ENCODE data around the gene TP53TG5. TPM values are rescaled to one million over a fixed set of nuclear protein-coding genes. Genes with fewer than 3 reads are reported as not detected.

Gene TP53TG5
- total and polyA plus RNA-seq, 3 experiments from 2014 or later, result not detected

DNA sequence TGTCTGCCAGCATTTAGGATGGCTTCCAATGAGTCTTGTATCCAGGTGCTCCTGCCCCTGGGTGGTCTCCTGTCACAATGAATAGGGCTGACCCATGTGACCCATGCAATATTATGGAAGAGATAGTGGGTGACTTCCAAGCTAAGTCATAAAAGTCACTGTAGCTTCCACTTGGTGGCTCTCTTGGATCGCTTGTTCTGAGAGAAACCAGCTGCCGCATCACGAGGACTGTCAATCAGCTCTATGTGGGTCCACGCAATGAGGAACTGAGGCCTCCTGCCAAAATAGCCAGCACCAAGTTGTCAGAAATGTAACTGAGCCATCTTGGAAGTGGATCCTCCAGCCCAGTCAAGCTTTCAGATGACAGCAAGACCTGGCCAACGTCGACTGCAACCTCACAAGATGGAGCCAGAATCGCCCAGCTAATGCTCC is 55.2 kb downstream of the TP53TG5 start:
- Mint-ChIP-seq H3K4me1 (peaks cover 20 to 25% (median 22%) of the 10 kb centered on the region in 3 donors), H3K4me3 (no peak overlapping the region), H3K36me3 (no peaks in the 10 kb centered on the region), H3K9me3 (no peaks in the 10 kb centered on the region), H3K27me3 (no peaks in the 10 kb centered on the region), H3K27ac (peak overlapping the region in 1 of 8 donors; percentile 89)
- H3K4me3 ChIP-seq (ENCODE audit: low read length), result no peak overlapping the region
- POLR2A ChIA-PET, result no interaction called here
- CTCF ChIA-PET, result interaction anchor here (1.3 to 9.9 kb wide), 7 partner anchors 11 to 447 kb away, joined by 3 to 81 read pairs (median 7); partner anchors contain the start of gene SDC4
- no peaks in the 10 kb centered on the region for H3K9me3 ChIP-seq (ENCODE audit: low read length)
- H3K27ac ChIP-seq (ENCODE audit: low read depth, low read length), result no peak overlapping the region
- no peak for DNase-seq
- H3K36me3 ChIP-seq (ENCODE audit: insufficient read depth, low read length), result no peaks in the 10 kb centered on the region
- peaks cover 26% of the 10 kb centered on the region for H3K4me1 ChIP-seq (ENCODE audit: insufficient read depth, low read length)
- H3K27me3 ChIP-seq (ENCODE audit: insufficient read depth, low read length, poor library complexity, severe bottlenecking), result no peaks in the 10 kb centered on the region

Other genes starting within 250 kb of the TP53TG5 start
- under 1 TPM in 1 of 2 experiments, not detected in 1; 0.42 TPM for gene PI3, start 203.4 kb downstream of the TP53TG5 start, total RNA-seq
- gene PI3, start 203.4 kb downstream of the TP53TG5 start, polyA plus RNA-seq, result not detected
- not detected for gene SEMG1, start 171.3 kb downstream of the TP53TG5 start, total RNA-seq
- gene SEMG1, start 171.3 kb downstream of the TP53TG5 start, polyA plus RNA-seq, result not detected
- not detected for gene SEMG2, start 157.0 kb downstream of the TP53TG5 start, total RNA-seq
- not detected for gene SEMG2, start 157.0 kb downstream of the TP53TG5 start, polyA plus RNA-seq
- gene SLPI, start 123.8 kb downstream of the TP53TG5 start, total RNA-seq, result not detected
- not detected for gene SLPI, start 123.8 kb downstream of the TP53TG5 start, polyA plus RNA-seq
- gene RBPJL, start 71.5 kb downstream of the TP53TG5 start, total RNA-seq, result not detected
- not detected for gene RBPJL, start 71.5 kb downstream of the TP53TG5 start, polyA plus RNA-seq
- gene MATN4, start 70.0 kb downstream of the TP53TG5 start, total RNA-seq, result under 1 TPM in 1 of 2 experiments, not detected in 1; 0.22 TPM
- gene MATN4, start 70.0 kb downstream of the TP53TG5 start, polyA plus RNA-seq, result not detected
- 10 to 100 TPM; 91.3 to 98.1 TPM for gene SDC4, start 29.9 kb downstream of the TP53TG5 start, total RNA-seq
- 1.5 TPM for gene SDC4, start 29.9 kb downstream of the TP53TG5 start, polyA plus RNA-seq
- gene SYS1, start 15.2 kb downstream of the TP53TG5 start, total RNA-seq, result 10 to 100 TPM; 48.3 to 54.0 TPM
- gene SYS1, start 15.2 kb downstream of the TP53TG5 start, polyA plus RNA-seq, result 40.1 TPM
- gene DBNDD2, start 30.0 kb upstream of the TP53TG5 start, total RNA-seq, result 10 to 100 TPM; 11.3 to 12.6 TPM
- 15.2 TPM for gene DBNDD2, start 30.0 kb upstream of the TP53TG5 start, polyA plus RNA-seq
- 10 to 100 TPM; 76.3 to 76.4 TPM for gene PIGT, start 37.8 kb upstream of the TP53TG5 start, total RNA-seq
- gene PIGT, start 37.8 kb upstream of the TP53TG5 start, polyA plus RNA-seq, result 96.4 TPM
- under 1 TPM in 1 of 2 experiments, not detected in 1; 0.55 TPM for gene WFDC2, start 91.4 kb upstream of the TP53TG5 start, total RNA-seq
- not detected for gene WFDC2, start 91.4 kb upstream of the TP53TG5 start, polyA plus RNA-seq
- gene SPINT3, start 137.3 kb upstream of the TP53TG5 start, total RNA-seq, result not detected
- gene SPINT3, start 137.3 kb upstream of the TP53TG5 start, polyA plus RNA-seq, result not detected
- not detected for gene WFDC6, start 161.2 kb upstream of the TP53TG5 start, total RNA-seq
- gene WFDC6, start 161.2 kb upstream of the TP53TG5 start, polyA plus RNA-seq, result not detected
- not detected for gene EPPIN, start 169.1 kb upstream of the TP53TG5 start, total RNA-seq
- not detected for gene EPPIN, start 169.1 kb upstream of the TP53TG5 start, polyA plus RNA-seq
- not detected for gene WFDC8, start 201.0 kb upstream of the TP53TG5 start, total RNA-seq
- not detected for gene WFDC8, start 201.0 kb upstream of the TP53TG5 start, polyA plus RNA-seq

Measured in CD8-positive, alpha-beta memory T cell (primary cell).